Ishikawa (cell line): ENCODE data around the gene STING1.

Experiments used
- EP300 ChIP-seq: IDR thresholded peaks from 2 replicates; pipeline ENCODE4 v1.6.1; 2012; ENCODE audit warnings: borderline replicate concordance
- RAD21 ChIP-seq: IDR thresholded peaks from 2 replicates; pipeline ENCODE4 v1.6.1; 2012; ENCODE audit warnings: low read depth
- TF ChIP-seq, protein P1 (sequence below): IDR thresholded peaks from 2 replicates; pipeline ENCODE4 v1.6.1; 2012
- TF ChIP-seq, protein P2 (sequence below): IDR thresholded peaks from 2 replicates; pipeline ENCODE4 v1.6.1; 2012; ENCODE audit warnings: low read depth, mild to moderate bottlenecking

DNA sequence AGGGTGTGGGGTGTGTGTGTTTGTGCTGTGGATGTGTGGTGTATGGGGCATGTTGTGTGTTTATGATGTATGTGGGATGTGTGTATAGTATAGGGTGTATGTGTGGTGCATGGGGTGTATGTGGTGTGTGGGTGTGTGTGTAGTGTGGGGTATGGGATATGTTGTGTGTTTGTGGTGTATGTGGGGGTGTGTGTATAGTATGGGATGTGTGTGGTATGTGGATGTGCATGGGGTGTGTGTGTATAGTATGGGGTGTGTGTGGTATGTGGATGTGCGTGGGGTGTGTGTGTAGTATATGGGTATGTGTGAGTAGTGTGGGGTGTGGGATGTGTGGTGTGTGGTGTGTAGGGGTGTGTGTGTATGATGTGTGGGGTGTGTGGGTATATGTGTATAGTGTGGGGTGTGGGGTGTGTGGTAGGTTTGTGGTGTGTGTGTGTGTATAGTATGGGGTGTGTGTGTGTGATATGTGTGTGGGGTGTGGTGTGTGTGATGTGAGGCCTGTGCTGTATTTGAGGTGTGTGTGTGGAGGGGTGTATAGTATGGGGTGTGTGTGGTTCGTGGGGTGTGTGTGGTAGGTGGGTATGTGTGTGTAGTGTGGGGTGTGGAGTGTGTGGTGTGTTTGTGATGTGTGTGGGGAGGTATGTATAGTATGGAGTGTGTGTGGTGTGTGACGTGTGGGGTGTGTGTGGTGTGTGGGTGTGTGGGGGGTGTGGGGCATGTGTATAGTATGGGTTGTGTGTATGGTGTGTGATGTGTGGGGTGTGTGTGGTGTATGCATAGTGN, 30.5 kb downstream of the STING1 start:
- TF ChIP-seq, protein P1, sequence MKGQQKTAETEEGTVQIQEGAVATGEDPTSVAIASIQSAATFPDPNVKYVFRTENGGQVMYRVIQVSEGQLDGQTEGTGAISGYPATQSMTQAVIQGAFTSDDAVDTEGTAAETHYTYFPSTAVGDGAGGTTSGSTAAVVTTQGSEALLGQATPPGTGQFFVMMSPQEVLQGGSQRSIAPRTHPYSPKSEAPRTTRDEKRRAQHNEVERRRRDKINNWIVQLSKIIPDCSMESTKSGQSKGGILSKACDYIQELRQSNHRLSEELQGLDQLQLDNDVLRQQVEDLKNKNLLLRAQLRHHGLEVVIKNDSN, result no peak
- no peak for TF ChIP-seq RAD21
- TF ChIP-seq, protein P2, sequence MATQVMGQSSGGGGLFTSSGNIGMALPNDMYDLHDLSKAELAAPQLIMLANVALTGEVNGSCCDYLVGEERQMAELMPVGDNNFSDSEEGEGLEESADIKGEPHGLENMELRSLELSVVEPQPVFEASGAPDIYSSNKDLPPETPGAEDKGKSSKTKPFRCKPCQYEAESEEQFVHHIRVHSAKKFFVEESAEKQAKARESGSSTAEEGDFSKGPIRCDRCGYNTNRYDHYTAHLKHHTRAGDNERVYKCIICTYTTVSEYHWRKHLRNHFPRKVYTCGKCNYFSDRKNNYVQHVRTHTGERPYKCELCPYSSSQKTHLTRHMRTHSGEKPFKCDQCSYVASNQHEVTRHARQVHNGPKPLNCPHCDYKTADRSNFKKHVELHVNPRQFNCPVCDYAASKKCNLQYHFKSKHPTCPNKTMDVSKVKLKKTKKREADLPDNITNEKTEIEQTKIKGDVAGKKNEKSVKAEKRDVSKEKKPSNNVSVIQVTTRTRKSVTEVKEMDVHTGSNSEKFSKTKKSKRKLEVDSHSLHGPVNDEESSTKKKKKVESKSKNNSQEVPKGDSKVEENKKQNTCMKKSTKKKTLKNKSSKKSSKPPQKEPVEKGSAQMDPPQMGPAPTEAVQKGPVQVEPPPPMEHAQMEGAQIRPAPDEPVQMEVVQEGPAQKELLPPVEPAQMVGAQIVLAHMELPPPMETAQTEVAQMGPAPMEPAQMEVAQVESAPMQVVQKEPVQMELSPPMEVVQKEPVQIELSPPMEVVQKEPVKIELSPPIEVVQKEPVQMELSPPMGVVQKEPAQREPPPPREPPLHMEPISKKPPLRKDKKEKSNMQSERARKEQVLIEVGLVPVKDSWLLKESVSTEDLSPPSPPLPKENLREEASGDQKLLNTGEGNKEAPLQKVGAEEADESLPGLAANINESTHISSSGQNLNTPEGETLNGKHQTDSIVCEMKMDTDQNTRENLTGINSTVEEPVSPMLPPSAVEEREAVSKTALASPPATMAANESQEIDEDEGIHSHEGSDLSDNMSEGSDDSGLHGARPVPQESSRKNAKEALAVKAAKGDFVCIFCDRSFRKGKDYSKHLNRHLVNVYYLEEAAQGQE, result no peak
- no peak for TF ChIP-seq EP300
